GM19193 (cell line): ENCODE measurements around the gene SESN1.

Source experiments
- POLR2A ChIP-seq: IDR thresholded peaks from 4 replicates; pipeline ENCODE4 v1.6.1; 2011; ENCODE audit not compliant: insufficient read depth, insufficient read length; ENCODE audit errors: extremely low read depth

SESN1 gene

GRCh38 chr6:109071125-109071917, 23.3 kb downstream of the SESN1 start:
- TF ChIP-seq POLR2A = no peak

- TF ChIP-seq POLR2A = no peak
Observed at GRCh38 chr6:109069746-109070145, 24.9 kb downstream of the SESN1 start.

- TF ChIP-seq POLR2A = no peak
Observed at GRCh38 chr6:109062767-109063352, 31.8 kb downstream of the SESN1 start.

- no peak for TF ChIP-seq POLR2A
Observed at GRCh38 chr6:109062216-109062615, 32.4 kb downstream of the SESN1 start.

- no peak for TF ChIP-seq POLR2A
Observed at GRCh38 chr6:109060571-109060970, 34.1 kb downstream of the SESN1 start.

GRCh38 chr6:109059571-109060021, 35.0 kb downstream of the SESN1 start:
- no peak for TF ChIP-seq POLR2A

- no peak for TF ChIP-seq POLR2A
Observed at GRCh38 chr6:109059153-109059552, 35.5 kb downstream of the SESN1 start.

- TF ChIP-seq POLR2A = no peak
Observed at GRCh38 chr6:109058620-109059019, 36.0 kb downstream of the SESN1 start.

- no peak for TF ChIP-seq POLR2A
Observed at GRCh38 chr6:109056661-109057060, 38.0 kb downstream of the SESN1 start.

GRCh38 chr6:109055771-109056235, 38.8 kb downstream of the SESN1 start:
- TF ChIP-seq POLR2A = no peak

GRCh38 chr6:109053336-109053735, 41.3 kb downstream of the SESN1 start:
- TF ChIP-seq POLR2A = no peak

GRCh38 chr6:109052852-109053251, 41.8 kb downstream of the SESN1 start:
- no peak for TF ChIP-seq POLR2A

- TF ChIP-seq POLR2A = no peak
Observed at GRCh38 chr6:109052018-109052651, 42.5 kb downstream of the SESN1 start.

- TF ChIP-seq POLR2A = no peak
Observed at GRCh38 chr6:109051301-109052017, 43.2 kb downstream of the SESN1 start.
